GM19397 (cell line): ENCODE data around the gene FER.

Experiments
- ATAC-seq: cut with Tn5 transposase; IDR thresholded peaks from one replicate; pipeline ENCODE4 v1.9.1; 2021; ENCODE audit warnings: mild to moderate bottlenecking, moderate library complexity; ENCODE audit not compliant: unreplicated experiment

Gene FER

GRCh38 chr5:109224276-109224882 lies 476.7 kb downstream of the FER start:
- no peak for ATAC-seq

GRCh38 chr5:109225716-109226625 lies 478.3 kb downstream of the FER start:
- ATAC-seq = no peak

- no peak for ATAC-seq
Measured at GRCh38 chr5:109230369-109230768, 482.7 kb downstream of the FER start.

- no peak for ATAC-seq
Measured at GRCh38 chr5:109231331-109231730, 483.6 kb downstream of the FER start.

GRCh38 chr5:109234381-109234780 lies 486.7 kb downstream of the FER start:
- ATAC-seq = no peak

GRCh38 chr5:109239456-109239855 lies 491.8 kb downstream of the FER start:
- no peak for ATAC-seq

GRCh38 chr5:109242518-109242917 lies 494.8 kb downstream of the FER start:
- no peak for ATAC-seq

- ATAC-seq = no peak
Measured at GRCh38 chr5:109246395-109246794, 498.7 kb downstream of the FER start.
